ENCODE measurements around the gene TMEM225B. TPM values are rescaled to one million over a fixed set of nuclear protein-coding genes. Genes with fewer than 3 reads are reported as not detected.

The TMEM225B gene
- total RNA-seq, 1 experiment from 2014 or later = 3.1 TPM

GRCh38 chr7:99557196-99557607, 40.9 kb upstream of the TMEM225B start:
- peaks cover 16 to 40% of the 10 kb centered on the region in 2 experiments for H3K4me1 ChIP-seq (ENCODE audit: control insufficient read depth in 1 of 2, insufficient read depth in 2 of 2, low read length in 2 of 2)
- H3K79me2 ChIP-seq (ENCODE audit: insufficient read depth, low read length) = peaks cover 58% of the 10 kb centered on the region
- CTCF ChIA-PET = no interaction called here
- no TSS peak for BruUV-seq (replicated peaks)
- peak overlapping the region; percentile 96 for H3K9ac ChIP-seq (ENCODE audit: low read length)
- DNase-seq (ENCODE audit: low read depth, low spot score) = no peak
- H2AFZ ChIP-seq (ENCODE audit: low read depth, low read length, poor library complexity, severe bottlenecking) = no peak overlapping the region
- H3K27me3 ChIP-seq (ENCODE audit: insufficient read depth, low read length) = no peaks in the 10 kb centered on the region
- H3K4me3 ChIP-seq (replicated peaks in 1 of 2; ENCODE audit: low read depth in 1 of 2, low read length in 2 of 2) = peak overlapping the region; percentile 90 to 95
- RAD21 ChIA-PET (ENCODE audit: low non-redundant PET in 1 of 2, low total read pairs in 2 of 2, uncharacterized antibody in 2 of 2, unreplicated experiment in 2 of 2) = no interaction called here
- H3K36me3 ChIP-seq (ENCODE audit: control insufficient read depth in 1 of 2, insufficient read depth in 2 of 2, low read length in 2 of 2) = peaks cover 12 to 22% of the 10 kb centered on the region in 2 experiments
- no peaks in the 10 kb centered on the region for H3K9me3 ChIP-seq (ENCODE audit: control insufficient read depth in 1 of 2, insufficient read depth in 1 of 2, low read depth in 1 of 2, low read length in 2 of 2)
- peak overlapping the region; percentile 79 for H3K4me2 ChIP-seq (ENCODE audit: low read length)
- POLR2A ChIA-PET = interaction anchor here (1.4 kb wide), 1 partner anchor 84 kb away, joined by 5 read pairs; no protein-coding TSS in a partner anchor
- ATAC-seq = no peak
- intact Hi-C loops (cut with micrococcal nuclease) = loop anchor here (5.0 kb wide), 1 partner anchor 60 kb away; the partner anchor contains the start of gene ZSCAN25
- no peaks in the 10 kb centered on the region for H3K9me2 ChIP-seq (ENCODE audit: insufficient read depth)
- peak overlapping the region; percentile 93; the same call in 1 of the 2 replicates for H3K27ac ChIP-seq (ENCODE audit: low read depth, low read length)
- H4K20me1 ChIP-seq (ENCODE audit: insufficient read depth) = no peaks in the 10 kb centered on the region
- TF ChIP-seq CTCF (IDR thresholded peaks at IDR 0.05 in 2 of 3, conservative IDR thresholded peaks at IDR 0.05 in 1 of 3; ENCODE audit: borderline replicate concordance in 1 of 3, insufficient read depth in 1 of 3, low read depth in 2 of 3, low read length in 2 of 3) (no peak), ATF3 (IDR thresholded peaks at IDR 0.05) (no peak), EZH2 (IDR thresholded peaks at IDR 0.05) (no peak), FOSL1 (IDR thresholded peaks at IDR 0.05; ENCODE audit: low read depth) (no peak), RAD21 (IDR thresholded peaks at IDR 0.05; ENCODE audit: low read depth) (no peak), SIN3A (IDR thresholded peaks at IDR 0.05; ENCODE audit: low read depth) (no peak), YY1 (IDR thresholded peaks at IDR 0.05; ENCODE audit: extremely low read depth, insufficient replicate concordance, low read depth, low read length) (no peak), ZBTB33 (IDR thresholded peaks at IDR 0.05; ENCODE audit: extremely low read depth, insufficient replicate concordance, low read length) (no peak), POLR2AphosphoS5 (IDR thresholded peaks at IDR 0.05; ENCODE audit: low read depth, low read length) (no peak), SP1 (IDR thresholded peaks at IDR 0.05; ENCODE audit: low read depth) (no peak), TCF7L2 (IDR thresholded peaks at IDR 0.05; ENCODE audit: borderline replicate concordance, extremely low read depth, insufficient read depth, insufficient read length) (no peak), ZNF274 (IDR thresholded peaks at IDR 0.05; ENCODE audit: low read depth, low read length) (no peak), EZH2phosphoT487 (IDR thresholded peaks at IDR 0.05; ENCODE audit: borderline replicate concordance) (no peak), CBX3 (IDR thresholded peaks at IDR 0.05; ENCODE audit: low read depth) (no peak), EGR1 (IDR thresholded peaks at IDR 0.05; ENCODE audit: low read depth) (no peak), JUND (IDR thresholded peaks at IDR 0.05) (no peak), POLR2A (IDR thresholded peaks at IDR 0.05; ENCODE audit: borderline replicate concordance, extremely low read depth, insufficient read depth, insufficient read length) (no peak)
